ENCODE data around the gene ADGRL2. TPM values are rescaled to one million over a fixed set of nuclear protein-coding genes. Genes with fewer than 3 reads are reported as not detected.

ADGRL2 gene
- polyA plus RNA-seq, 3 donors, result not detected

DNA sequence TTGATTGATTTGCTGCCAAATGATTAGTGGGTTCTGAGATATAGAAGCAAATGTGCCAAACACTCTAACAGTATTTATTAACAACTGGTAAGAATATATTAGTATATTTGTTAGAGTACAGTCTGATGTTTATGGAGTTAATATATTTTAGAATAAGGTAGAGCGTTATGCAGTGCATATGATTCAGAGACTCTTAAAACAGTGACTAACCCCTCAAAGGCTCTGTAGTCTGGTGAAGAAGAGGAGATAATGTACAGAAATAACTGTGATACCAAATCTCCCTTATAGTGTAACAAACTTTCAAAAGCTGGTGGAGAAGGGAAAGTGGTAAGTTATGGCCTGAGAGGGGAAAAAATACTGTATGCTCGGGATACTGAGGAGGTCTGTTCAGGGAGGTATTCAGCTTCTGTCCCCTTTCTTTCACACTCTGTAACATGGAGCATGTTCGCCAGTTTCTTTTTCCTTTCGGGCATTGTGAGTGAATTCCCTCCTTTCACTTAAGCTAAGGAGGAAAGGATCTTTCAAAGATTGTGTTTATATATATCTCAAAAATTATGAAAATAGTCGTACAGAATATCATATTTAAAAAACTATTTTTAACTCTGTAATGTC is 121.2 kb downstream of the ADGRL2 start:
- no peak for DNase-seq
- no peak overlapping the region for H3K27ac Mint-ChIP-seq
- intact Hi-C loops (cut with micrococcal nuclease), result no loop called here
- no peak overlapping the region for H3K27ac ChIP-seq (ENCODE audit: low read depth in 1 of 2, low read length in 2 of 2)
- H3K4me3 ChIP-seq (replicated peaks in 1 of 3; ENCODE audit: low read depth in 2 of 3, low read length in 3 of 3), result no peak overlapping the region
- H3K9me3 ChIP-seq (replicated peaks in 1 of 2; ENCODE audit: control insufficient read depth in 1 of 2, insufficient read depth in 1 of 2, low read length in 2 of 2), result no peaks in the 10 kb centered on the region
- no CpG with 5 or more reads among the region's 5 CpGs for WGBS (ENCODE audit: insufficient coverage)
- TF ChIP-seq, protein P1, sequence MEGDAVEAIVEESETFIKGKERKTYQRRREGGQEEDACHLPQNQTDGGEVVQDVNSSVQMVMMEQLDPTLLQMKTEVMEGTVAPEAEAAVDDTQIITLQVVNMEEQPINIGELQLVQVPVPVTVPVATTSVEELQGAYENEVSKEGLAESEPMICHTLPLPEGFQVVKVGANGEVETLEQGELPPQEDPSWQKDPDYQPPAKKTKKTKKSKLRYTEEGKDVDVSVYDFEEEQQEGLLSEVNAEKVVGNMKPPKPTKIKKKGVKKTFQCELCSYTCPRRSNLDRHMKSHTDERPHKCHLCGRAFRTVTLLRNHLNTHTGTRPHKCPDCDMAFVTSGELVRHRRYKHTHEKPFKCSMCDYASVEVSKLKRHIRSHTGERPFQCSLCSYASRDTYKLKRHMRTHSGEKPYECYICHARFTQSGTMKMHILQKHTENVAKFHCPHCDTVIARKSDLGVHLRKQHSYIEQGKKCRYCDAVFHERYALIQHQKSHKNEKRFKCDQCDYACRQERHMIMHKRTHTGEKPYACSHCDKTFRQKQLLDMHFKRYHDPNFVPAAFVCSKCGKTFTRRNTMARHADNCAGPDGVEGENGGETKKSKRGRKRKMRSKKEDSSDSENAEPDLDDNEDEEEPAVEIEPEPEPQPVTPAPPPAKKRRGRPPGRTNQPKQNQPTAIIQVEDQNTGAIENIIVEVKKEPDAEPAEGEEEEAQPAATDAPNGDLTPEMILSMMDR (IDR thresholded peaks at IDR 0.05), result no peak
- H2AFZ ChIP-seq (ENCODE audit: insufficient read depth, low read depth, low read length, poor library complexity, severe bottlenecking), result no peak overlapping the region
- H3K27me3 Mint-ChIP-seq (ENCODE audit: low read depth in 3 of 3), result no peaks in the 10 kb centered on the region
- H3K4me3 Mint-ChIP-seq, result no peak overlapping the region
- no peak overlapping the region for H3K4me2 ChIP-seq (replicated peaks; ENCODE audit: extremely low read depth, low read length, poor library complexity, severe bottlenecking)
- H3K27me3 ChIP-seq (ENCODE audit: control insufficient read depth in 2 of 2, insufficient read depth in 2 of 2, low read length in 2 of 2), result no peaks in the 10 kb centered on the region
- H4K20me1 ChIP-seq (ENCODE audit: insufficient read depth, low read length), result no peaks in the 10 kb centered on the region
- H3K79me2 ChIP-seq (ENCODE audit: insufficient read depth, low read length), result no peaks in the 10 kb centered on the region
- peaks cover 0 to 2% (median 0%) of the 10 kb centered on the region in 7 donors for H3K9me3 Mint-ChIP-seq
- H3K36me3 Mint-ChIP-seq, result no peaks in the 10 kb centered on the region
- H3K4me1 Mint-ChIP-seq, result no peaks in the 10 kb centered on the region
- H3K9ac ChIP-seq (ENCODE audit: insufficient read depth, low read length, poor library complexity, severe bottlenecking), result no peak overlapping the region
- no peaks in the 10 kb centered on the region for H3K4me1 ChIP-seq (ENCODE audit: control insufficient read depth in 1 of 2, insufficient read depth in 2 of 2, low read length in 2 of 2)
- H3K36me3 ChIP-seq (replicated peaks in 1 of 2; ENCODE audit: control insufficient read depth in 1 of 2, insufficient read depth in 2 of 2, low read length in 2 of 2), result no peaks in the 10 kb centered on the region

GRCh38 chr1:81922955-81923354 is 122.2 kb downstream of the ADGRL2 start:
- Mint-ChIP-seq H3K27ac (no peak overlapping the region), H3K4me3 (no peak overlapping the region), H3K4me1 (no peaks in the 10 kb centered on the region), H3K9me3 (peaks cover 0 to 2% (median 0%) of the 10 kb centered on the region in 7 donors), H3K36me3 (no peaks in the 10 kb centered on the region), H3K27me3 (ENCODE audit: low read depth in 3 of 3) (no peaks in the 10 kb centered on the region)
- Histone ChIP-seq H3K9me3 (replicated peaks in 1 of 2; ENCODE audit: control insufficient read depth in 1 of 2, insufficient read depth in 1 of 2, low read length in 2 of 2) (no peaks in the 10 kb centered on the region), H2AFZ (ENCODE audit: insufficient read depth, low read depth, low read length, poor library complexity, severe bottlenecking) (no peak overlapping the region), H3K36me3 (replicated peaks in 1 of 2; ENCODE audit: control insufficient read depth in 1 of 2, insufficient read depth in 2 of 2, low read length in 2 of 2) (no peaks in the 10 kb centered on the region), H3K9ac (ENCODE audit: insufficient read depth, low read length, poor library complexity, severe bottlenecking) (no peak overlapping the region), H3K4me1 (ENCODE audit: control insufficient read depth in 1 of 2, insufficient read depth in 2 of 2, low read length in 2 of 2) (no peaks in the 10 kb centered on the region), H3K27ac (ENCODE audit: low read depth in 1 of 2, low read length in 2 of 2) (no peak overlapping the region), H4K20me1 (ENCODE audit: insufficient read depth, low read length) (no peaks in the 10 kb centered on the region), H3K79me2 (ENCODE audit: insufficient read depth, low read length) (no peaks in the 10 kb centered on the region), H3K4me2 (replicated peaks; ENCODE audit: extremely low read depth, low read length, poor library complexity, severe bottlenecking) (no peak overlapping the region), H3K27me3 (ENCODE audit: control insufficient read depth in 2 of 2, insufficient read depth in 2 of 2, low read length in 2 of 2) (no peaks in the 10 kb centered on the region), H3K4me3 (replicated peaks in 1 of 3; ENCODE audit: low read depth in 2 of 3, low read length in 3 of 3) (no peak overlapping the region)
- no peak for DNase-seq
- TF ChIP-seq, protein P1 (IDR thresholded peaks at IDR 0.05), result no peak
- 33% methylated on average over 1 of the region's 2 CpGs for WGBS (ENCODE audit: insufficient coverage)
- intact Hi-C loops (cut with micrococcal nuclease), result no loop called here

Data from CD14-positive monocyte (primary cell).